HCT116 (cell line): ENCODE data around the gene GPAT3. TPM values are rescaled to one million over a fixed set of nuclear protein-coding genes. Genes with fewer than 3 reads are reported as not detected.
"Not testable (repeated sequence)": the region's sequence is repeated elsewhere in the genome, so short reads cannot be mapped to it uniquely, and the experiment has no call there.

ENCODE experiments used
- ATAC-seq: fragments of 200-7000 bp; cut with Tn5 transposase; 2 replicates; pipeline ENCODE4 v1.9.1; 2020; ENCODE audit warnings: mild to moderate bottlenecking, moderate library complexity
- BruUV-seq: library from RNA; stranded (reverse); fragments of 400-500 nt; replicated peaks from 2 replicates; lab custom pipeline; 2021; lab: Mats Ljungman, UMichigan
- CTCF ChIA-PET: fragments of 300-600 bp; sonication (Branson Sonifier 250); formaldehyde crosslinking; loops from one replicate; lab custom pipeline; 2021; ENCODE audit warnings: antibody characterized with exemption; lab: Charles Lee
- POLR2A ChIA-PET: fragments of 300-600, 350-600 bp; sonication (Branson Sonifier 250); formaldehyde crosslinking; loops from one replicate; lab custom pipeline; 2021; ENCODE audit warnings: antibody characterized with exemption; lab: Charles Lee
- RAD21 ChIA-PET, 2 experiments: fragments of 300-600 bp; sonication (Branson Sonifier 250); formaldehyde crosslinking; loops; one replicate each; lab custom pipeline; 2023; ENCODE audit warnings: low total read pairs in 2 of 2; ENCODE audit not compliant: uncharacterized antibody in 2 of 2, unreplicated experiment in 2 of 2, low non-redundant PET in 1 of 2; lab: Charles Lee
- DNase-seq: peaks from one replicate; pipeline ENCODE4 v3.0.0-alpha.2; 2010; ENCODE audit warnings: low read depth, low spot score
- H2AFZ ChIP-seq: fragments of 200-600 bp; shearing (Covaris generic), sonication (generic); 2 replicates; pipeline ENCODE4 v1.6.1; 2017; ENCODE audit warnings: low read depth, mixed run types, mixed read lengths, antibody characterized with exemption, low read length; ENCODE audit not compliant: poor library complexity, severe bottlenecking
- H3K27ac ChIP-seq: 2 replicates; pipeline ENCODE4 v1.5.1; 2012; ENCODE audit warnings: low read depth, low read length
- H3K27me3 ChIP-seq: fragments of 200-600 bp; sonication (generic); 2 replicates; pipeline ENCODE4 v1.6.1; 2016; ENCODE audit warnings: mixed run types, low read length, mixed read lengths; ENCODE audit not compliant: insufficient read depth
- H3K36me3 ChIP-seq, 2 experiments: fragments of 200-500 bp in 1 of 2; fragments of 200-600 bp in 1 of 2; sonication (Bioruptor generic) in 1 of 2; sonication (generic) in 1 of 2; 2 replicates each; pipeline versions ENCODE4 v1.5.1 to v1.6.1; 2014 to 2016; ENCODE audit warnings: low read length in 2 of 2, inconsistent platforms in 1 of 2, mixed read lengths in 1 of 2, mixed run types in 1 of 2; ENCODE audit not compliant: insufficient read depth in 2 of 2, control insufficient read depth in 1 of 2
- H3K4me1 ChIP-seq, 2 experiments: fragments of 200-600 bp in 1 of 2; sonication (generic) in 1 of 2; 2 replicates each; pipeline versions ENCODE4 v1.5.1 to v1.6.1; 2012 to 2017; ENCODE audit warnings: low read length in 2 of 2, inconsistent platforms in 1 of 2, mild to moderate bottlenecking in 1 of 2, mixed read lengths in 1 of 2, mixed run types in 1 of 2, moderate library complexity in 1 of 2; ENCODE audit not compliant: insufficient read depth in 2 of 2, control insufficient read depth in 1 of 2
- H3K4me2 ChIP-seq: fragments of 200-600 bp; sonication (generic); 2 replicates; pipeline ENCODE4 v1.6.1; 2017; ENCODE audit warnings: mixed run types, low read length, mixed read lengths
- H3K4me3 ChIP-seq, 2 experiments: fragments of 200-600 bp in 1 of 2; sonication (generic) in 1 of 2; replicated peaks in 1 of 2; 2 replicates each; pipeline ENCODE4 v1.5.1; 2011 to 2016; ENCODE audit warnings: low read length in 2 of 2, control low read depth in 1 of 2, low read depth in 1 of 2, mild to moderate bottlenecking in 1 of 2, mixed read lengths in 1 of 2, mixed run types in 1 of 2
- H3K79me2 ChIP-seq: fragments of 200-600 bp; sonication (generic); 2 replicates; pipeline ENCODE4 v1.6.1; 2017; ENCODE audit warnings: mild to moderate bottlenecking, mixed run types, low read length, moderate library complexity, mixed read lengths; ENCODE audit not compliant: insufficient read depth
- H3K9ac ChIP-seq: fragments of 200-600 bp; sonication (generic); 2 replicates; pipeline ENCODE4 v1.6.1; 2016; ENCODE audit warnings: low read length, mixed read lengths
- H3K9me2 ChIP-seq: fragments of 200-600 bp; sonication (generic), shearing (Covaris generic); 2 replicates; pipeline ENCODE4 v1.6.1; 2017; ENCODE audit warnings: mixed run types, mild to moderate bottlenecking, moderate library complexity; ENCODE audit not compliant: insufficient read depth
- H3K9me3 ChIP-seq, 2 experiments: fragments of 200-500 bp in 1 of 2; fragments of 200-600 bp in 1 of 2; sonication (Bioruptor generic) in 1 of 2; sonication (generic) in 1 of 2; 2 replicates each; pipeline ENCODE4 v1.6.1; 2014 to 2017; ENCODE audit warnings: low read length in 2 of 2, mixed read lengths in 2 of 2, inconsistent platforms in 1 of 2, low read depth in 1 of 2, mild to moderate bottlenecking in 1 of 2, mixed run types in 1 of 2, moderate library complexity in 1 of 2; ENCODE audit not compliant: control insufficient read depth in 1 of 2, insufficient read depth in 1 of 2
- H4K20me1 ChIP-seq: fragments of 200-600 bp; sonication (generic), shearing (Covaris generic); 2 replicates; pipeline ENCODE4 v1.6.1; 2017; ENCODE audit warnings: mixed run types, mild to moderate bottlenecking, moderate library complexity; ENCODE audit not compliant: insufficient read depth
- CEBPB ChIP-seq: IDR thresholded peaks from 2 replicates; pipeline ENCODE4 v1.6.1; 2012; ENCODE audit warnings: low read depth
- EGR1 ChIP-seq: IDR thresholded peaks from 2 replicates; pipeline ENCODE4 v1.6.1; 2012; ENCODE audit warnings: low read depth
- ELF1 ChIP-seq: IDR thresholded peaks from 2 replicates; pipeline ENCODE4 v1.6.1; 2012; ENCODE audit warnings: low read depth, borderline replicate concordance
- EZH2 ChIP-seq: fragments of 200-600 bp; sonication (generic); IDR thresholded peaks from 2 replicates; pipeline ENCODE4 v1.6.1; 2017; ENCODE audit warnings: antibody characterized with exemption, mixed run types
- FOSL1 ChIP-seq: IDR thresholded peaks from 2 replicates; pipeline ENCODE4 v1.6.1; 2012; ENCODE audit warnings: low read depth
- JUND ChIP-seq: IDR thresholded peaks from 2 replicates; pipeline ENCODE4 v1.6.1; 2012
- POLR2A ChIP-seq: IDR thresholded peaks from 2 replicates; pipeline ENCODE4 v1.7.0; 2011; ENCODE audit warnings: borderline replicate concordance; ENCODE audit not compliant: insufficient read depth, insufficient read length; ENCODE audit errors: extremely low read depth
- POLR2AphosphoS5 ChIP-seq: IDR thresholded peaks from 2 replicates; pipeline ENCODE4 v1.6.1; 2011; ENCODE audit warnings: mild to moderate bottlenecking, low read depth, low read length, moderate library complexity
- RAD21 ChIP-seq: IDR thresholded peaks from 2 replicates; pipeline ENCODE4 v1.6.1; 2012; ENCODE audit warnings: low read depth, mild to moderate bottlenecking
- SIN3A ChIP-seq: IDR thresholded peaks from 2 replicates; pipeline ENCODE4 v1.6.1; 2012; ENCODE audit warnings: low read depth
- SRF ChIP-seq: IDR thresholded peaks from 2 replicates; pipeline ENCODE4 v1.6.1; 2012; ENCODE audit warnings: low read depth
- TCF7L2 ChIP-seq: IDR thresholded peaks from 2 replicates; pipeline ENCODE4 v1.7.0; 2011; ENCODE audit warnings: borderline replicate concordance, inconsistent platforms; ENCODE audit not compliant: insufficient read depth, insufficient read length; ENCODE audit errors: extremely low read depth
- YY1 ChIP-seq: IDR thresholded peaks from 2 replicates; pipeline ENCODE4 v1.6.1; 2011; ENCODE audit warnings: low read length, low read depth, moderate library complexity, mild to moderate bottlenecking; ENCODE audit not compliant: insufficient replicate concordance; ENCODE audit errors: extremely low read depth
- ZFX ChIP-seq: fragments of 450-650 bp; IDR thresholded peaks from 2 replicates; pipeline ENCODE4 v1.6.1; 2017
- ZNF274 ChIP-seq: fragments of 200-500 bp; sonication (Bioruptor generic); IDR thresholded peaks from 2 replicates; pipeline ENCODE4 v1.6.1; 2014; ENCODE audit warnings: mild to moderate bottlenecking, low read depth, low read length, inconsistent platforms
- intact Hi-C: fragments of 100-400 bp; cut with micrococcal nuclease; formaldehyde crosslinking; loops from 2 replicates; pipeline ENCODE4 v1.10.0; 2022
- total RNA-seq: library from RNA; stranded (reverse); gene quantifications from one replicate; pipeline ENCODE4 v1.2.1, GENCODE V29; 2021; ENCODE audit not compliant: unreplicated experiment
- TF ChIP-seq, protein P1 (sequence below): IDR thresholded peaks from 2 replicates; pipeline ENCODE4 v1.6.1; 2012; ENCODE audit warnings: low read depth
- TF ChIP-seq, protein P2 (sequence below): IDR thresholded peaks from 2 replicates; pipeline ENCODE4 v1.6.1; 2012
- TF ChIP-seq, protein P3 (sequence below): IDR thresholded peaks from 2 replicates; pipeline ENCODE4 v1.6.1; 2012

The GPAT3 gene
- total RNA-seq, 1 experiment from 2014 or later = 36.7 TPM

DNA sequence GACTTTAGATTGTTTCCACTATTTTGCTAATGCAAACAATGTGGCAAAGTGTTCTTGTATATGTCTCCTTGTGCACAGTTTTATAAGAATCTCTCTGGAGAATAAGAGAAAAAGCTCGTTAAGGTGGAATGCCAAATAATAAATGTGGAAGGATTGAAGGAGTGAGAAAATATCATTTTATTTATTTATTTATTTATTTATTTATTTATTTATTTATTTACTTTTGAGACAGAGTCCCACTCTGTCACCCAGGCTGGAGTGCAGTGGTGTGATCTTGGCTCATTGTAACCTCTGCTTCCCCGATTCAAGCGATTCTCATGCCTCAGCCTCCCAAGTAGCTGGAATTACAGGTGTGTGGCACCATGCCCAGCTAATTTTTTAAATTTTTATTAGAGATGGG lies 40.3 kb downstream of the GPAT3 start:
- H3K36me3 ChIP-seq, intact Hi-C loops, CTCF ChIA-PET, H3K9me2 ChIP-seq, H3K4me1 ChIP-seq, DNase-seq, ATAC-seq, H2AFZ ChIP-seq, H4K20me1 ChIP-seq, H3K4me3 ChIP-seq, H3K4me2 ChIP-seq, H3K27ac ChIP-seq, H3K27me3 ChIP-seq, RAD21 ChIA-PET, H3K9me3 ChIP-seq, BruUV-seq, H3K9ac ChIP-seq, POLR2A ChIA-PET: not testable (repeated sequence)
- peaks cover 19% of the 10 kb centered on the region; the same call in 1 of the 2 replicates for H3K79me2 ChIP-seq

DNA sequence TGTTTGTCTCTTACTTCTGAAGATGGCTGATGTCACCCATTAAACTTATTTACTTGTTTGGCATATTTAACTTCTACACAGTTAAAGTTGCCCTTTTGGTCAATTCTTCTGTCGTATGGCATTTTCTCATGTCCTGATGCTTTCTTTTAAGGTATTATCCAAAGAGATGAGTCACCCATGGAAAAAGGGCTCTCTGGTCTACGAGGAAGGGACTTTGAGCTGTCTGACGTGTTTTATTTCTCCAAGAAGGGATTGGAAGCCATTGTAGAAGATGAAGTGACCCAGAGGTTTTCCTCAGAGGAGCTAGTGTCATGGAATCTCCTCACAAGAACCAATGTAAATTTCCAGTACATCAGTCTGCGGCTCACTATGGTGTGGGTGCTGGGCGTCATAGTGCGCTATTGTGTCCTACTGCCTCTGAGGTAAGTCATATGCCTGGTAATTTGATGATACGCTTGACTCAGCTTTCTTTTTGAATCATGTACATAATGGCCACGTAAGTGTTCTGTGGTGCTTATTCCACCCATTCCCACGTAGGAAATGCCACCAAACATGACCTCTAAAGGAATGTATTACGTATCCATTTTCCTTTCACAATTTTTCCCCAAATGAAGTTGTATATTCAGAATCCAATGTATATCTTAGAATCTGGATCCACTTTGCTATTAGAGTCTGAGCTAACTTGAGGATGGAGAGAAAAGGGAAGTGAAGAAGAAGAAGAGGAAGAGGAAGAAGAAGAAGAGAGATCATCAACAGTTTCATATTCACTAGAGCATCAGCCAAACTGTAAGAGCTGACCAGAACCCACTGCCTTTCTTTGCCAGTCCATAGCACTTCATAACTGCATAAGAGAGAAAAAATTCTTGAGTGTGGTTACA lies 45.7 kb downstream of the GPAT3 start:
- Histone ChIP-seq H3K9ac (no peak overlapping the region), H2AFZ (no peak overlapping the region), H3K9me2 (no peaks in the 10 kb centered on the region), H3K4me2 (no peak overlapping the region), H4K20me1 (no peaks in the 10 kb centered on the region), H3K4me1 (peaks cover 0 to 5% of the 10 kb centered on the region in 2 experiments; a peak in 1 of 4 replicates), H3K27me3 (no peaks in the 10 kb centered on the region), H3K9me3 (no peaks in the 10 kb centered on the region), H3K36me3 (peaks cover 0 to 13% of the 10 kb centered on the region in 2 experiments; a peak in 1 of 4 replicates), H3K27ac (no peak overlapping the region), H3K79me2 (peaks cover 3% of the 10 kb centered on the region; the same call in 1 of the 2 replicates), H3K4me3 (no peak overlapping the region)
- intact Hi-C loops = loop anchor here (2.0 kb wide), 1 partner anchor 73 kb away; no protein-coding TSS in a partner anchor
- DNase-seq (no peak), ATAC-seq (no peak)
- POLR2A ChIA-PET = no interaction called here
- RAD21 ChIA-PET = no interaction called here
- CTCF ChIA-PET = interaction anchor here (1.3 kb wide), 1 partner anchor 72 kb away, joined by 7 read pairs; no protein-coding TSS in a partner anchor
- no TSS peak for BruUV-seq
- TF ChIP-seq POLR2AphosphoS5 = no peak
- TF ChIP-seq, protein P1, sequence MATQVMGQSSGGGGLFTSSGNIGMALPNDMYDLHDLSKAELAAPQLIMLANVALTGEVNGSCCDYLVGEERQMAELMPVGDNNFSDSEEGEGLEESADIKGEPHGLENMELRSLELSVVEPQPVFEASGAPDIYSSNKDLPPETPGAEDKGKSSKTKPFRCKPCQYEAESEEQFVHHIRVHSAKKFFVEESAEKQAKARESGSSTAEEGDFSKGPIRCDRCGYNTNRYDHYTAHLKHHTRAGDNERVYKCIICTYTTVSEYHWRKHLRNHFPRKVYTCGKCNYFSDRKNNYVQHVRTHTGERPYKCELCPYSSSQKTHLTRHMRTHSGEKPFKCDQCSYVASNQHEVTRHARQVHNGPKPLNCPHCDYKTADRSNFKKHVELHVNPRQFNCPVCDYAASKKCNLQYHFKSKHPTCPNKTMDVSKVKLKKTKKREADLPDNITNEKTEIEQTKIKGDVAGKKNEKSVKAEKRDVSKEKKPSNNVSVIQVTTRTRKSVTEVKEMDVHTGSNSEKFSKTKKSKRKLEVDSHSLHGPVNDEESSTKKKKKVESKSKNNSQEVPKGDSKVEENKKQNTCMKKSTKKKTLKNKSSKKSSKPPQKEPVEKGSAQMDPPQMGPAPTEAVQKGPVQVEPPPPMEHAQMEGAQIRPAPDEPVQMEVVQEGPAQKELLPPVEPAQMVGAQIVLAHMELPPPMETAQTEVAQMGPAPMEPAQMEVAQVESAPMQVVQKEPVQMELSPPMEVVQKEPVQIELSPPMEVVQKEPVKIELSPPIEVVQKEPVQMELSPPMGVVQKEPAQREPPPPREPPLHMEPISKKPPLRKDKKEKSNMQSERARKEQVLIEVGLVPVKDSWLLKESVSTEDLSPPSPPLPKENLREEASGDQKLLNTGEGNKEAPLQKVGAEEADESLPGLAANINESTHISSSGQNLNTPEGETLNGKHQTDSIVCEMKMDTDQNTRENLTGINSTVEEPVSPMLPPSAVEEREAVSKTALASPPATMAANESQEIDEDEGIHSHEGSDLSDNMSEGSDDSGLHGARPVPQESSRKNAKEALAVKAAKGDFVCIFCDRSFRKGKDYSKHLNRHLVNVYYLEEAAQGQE = no peak
- TF ChIP-seq RAD21 = no peak
- TF ChIP-seq ZNF274 = no peak
- TF ChIP-seq, protein P2, sequence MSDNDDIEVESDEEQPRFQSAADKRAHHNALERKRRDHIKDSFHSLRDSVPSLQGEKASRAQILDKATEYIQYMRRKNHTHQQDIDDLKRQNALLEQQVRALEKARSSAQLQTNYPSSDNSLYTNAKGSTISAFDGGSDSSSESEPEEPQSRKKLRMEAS = no peak
- no peak for TF ChIP-seq YY1
- no peak for TF ChIP-seq JUND
- TF ChIP-seq EZH2 = no peak
- no peak for TF ChIP-seq POLR2A
- TF ChIP-seq SIN3A = no peak
- TF ChIP-seq ELF1 = no peak
- no peak for TF ChIP-seq SRF
- no peak for TF ChIP-seq TCF7L2
- TF ChIP-seq CEBPB = no peak
- TF ChIP-seq ZFX = no peak
- no peak for TF ChIP-seq EGR1
- TF ChIP-seq, protein P3, sequence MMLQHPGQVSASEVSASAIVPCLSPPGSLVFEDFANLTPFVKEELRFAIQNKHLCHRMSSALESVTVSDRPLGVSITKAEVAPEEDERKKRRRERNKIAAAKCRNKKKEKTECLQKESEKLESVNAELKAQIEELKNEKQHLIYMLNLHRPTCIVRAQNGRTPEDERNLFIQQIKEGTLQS = no peak
- no peak for TF ChIP-seq FOSL1
